NCI-H2227 treated with DMSO at 0.1 percent for 48 hours (cell line): Measurements from ENCODE around the gene F10.
"Not testable (repeated sequence)": the region's sequence is repeated elsewhere in the genome, so short reads cannot be mapped to it uniquely, and the experiment has no call there.

Source experiments
- DNase-seq: peaks from one replicate; lab custom pipeline; 2025; lab: John Stamatoyannopoulos, UW

Gene F10

GRCh38 chr13:113122550-113123225 lies at the start of gene F10:
TSS of gene F10 (plus strand) at chr13:113122799. CDS start at chr13:113122856, 57 bp downstream.
- no peak for DNase-seq

- no peak for DNase-seq
These were observed 48.7 kb upstream of the F10 start for GRCh38 chr13:113073942-113074341.

GRCh38 chr13:113074401-113074800 lies 48.2 kb upstream of the F10 start:
- no peak for DNase-seq

- DNase-seq = no peak
These were observed 47.7 kb upstream of the F10 start for GRCh38 chr13:113074876-113075275.

GRCh38 chr13:113075711-113076110 lies 46.9 kb upstream of the F10 start:
- DNase-seq = no peak

GRCh38 chr13:113076681-113077401 lies 45.8 kb upstream of the F10 start:
- no peak for DNase-seq

GRCh38 chr13:113077566-113077952 lies 45.0 kb upstream of the F10 start:
- DNase-seq = no peak

- DNase-seq = no peak
These were observed 44.4 kb upstream of the F10 start for GRCh38 chr13:113077953-113078901.

GRCh38 chr13:113078902-113079780 lies 43.5 kb upstream of the F10 start:
- DNase-seq = no peak

- DNase-seq = not testable (repeated sequence)
These were observed 42.9 kb upstream of the F10 start for GRCh38 chr13:113079781-113080080.

GRCh38 chr13:113080361-113080831 lies 42.2 kb upstream of the F10 start:
- no peak for DNase-seq

GRCh38 chr13:113080901-113081521 lies 41.6 kb upstream of the F10 start:
- no peak for DNase-seq

GRCh38 chr13:113082198-113083021 lies 40.2 kb upstream of the F10 start:
- DNase-seq = no peak

- DNase-seq = no peak
These were observed 39.6 kb upstream of the F10 start for GRCh38 chr13:113083022-113083373.

GRCh38 chr13:113083402-113084061 lies 39.1 kb upstream of the F10 start:
- no peak for DNase-seq

GRCh38 chr13:113084094-113084942 lies 38.3 kb upstream of the F10 start:
- DNase-seq = no peak

GRCh38 chr13:113084943-113085540 lies 37.6 kb upstream of the F10 start:
- DNase-seq = no peak

- no peak for DNase-seq
These were observed 36.4 kb upstream of the F10 start for GRCh38 chr13:113086031-113086750.
